GOT3 (cell line): ENCODE data around the gene PDLIM4.

ENCODE experiments used
- DNase-seq: peaks from one replicate; lab custom pipeline; 2025; ENCODE audit warnings: mixed read lengths; lab: John Stamatoyannopoulos, UW

Gene PDLIM4

DNA sequence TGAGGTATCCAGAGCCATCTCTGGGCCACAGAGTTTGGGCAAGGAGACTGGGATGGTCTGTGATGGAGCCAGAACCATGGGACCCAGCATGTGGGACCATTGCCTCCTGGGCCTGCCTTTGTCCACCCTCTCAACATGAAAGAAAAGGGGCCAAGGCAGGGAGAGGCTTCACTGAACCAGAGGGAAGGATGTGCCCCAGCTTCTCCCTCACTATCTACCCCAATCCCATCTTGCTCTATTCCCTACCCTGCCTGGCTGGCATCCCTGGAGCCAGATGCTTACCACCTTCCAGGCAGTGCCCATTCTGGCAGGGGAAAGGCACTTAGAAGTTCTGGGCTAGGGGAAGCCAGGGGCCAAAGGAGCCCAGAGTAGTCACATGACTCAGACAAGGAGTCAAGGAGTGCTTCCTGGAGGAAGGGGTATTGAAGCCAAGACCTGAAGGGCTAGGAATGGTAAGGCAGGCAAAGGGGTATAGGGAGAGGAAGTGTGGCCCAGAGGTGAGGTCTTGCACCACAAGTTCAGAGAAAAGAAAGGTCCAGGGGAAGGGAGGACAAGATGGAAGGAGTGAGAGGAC is 9.8 kb downstream of the PDLIM4 start:
- DNase-seq = no peak

DNA sequence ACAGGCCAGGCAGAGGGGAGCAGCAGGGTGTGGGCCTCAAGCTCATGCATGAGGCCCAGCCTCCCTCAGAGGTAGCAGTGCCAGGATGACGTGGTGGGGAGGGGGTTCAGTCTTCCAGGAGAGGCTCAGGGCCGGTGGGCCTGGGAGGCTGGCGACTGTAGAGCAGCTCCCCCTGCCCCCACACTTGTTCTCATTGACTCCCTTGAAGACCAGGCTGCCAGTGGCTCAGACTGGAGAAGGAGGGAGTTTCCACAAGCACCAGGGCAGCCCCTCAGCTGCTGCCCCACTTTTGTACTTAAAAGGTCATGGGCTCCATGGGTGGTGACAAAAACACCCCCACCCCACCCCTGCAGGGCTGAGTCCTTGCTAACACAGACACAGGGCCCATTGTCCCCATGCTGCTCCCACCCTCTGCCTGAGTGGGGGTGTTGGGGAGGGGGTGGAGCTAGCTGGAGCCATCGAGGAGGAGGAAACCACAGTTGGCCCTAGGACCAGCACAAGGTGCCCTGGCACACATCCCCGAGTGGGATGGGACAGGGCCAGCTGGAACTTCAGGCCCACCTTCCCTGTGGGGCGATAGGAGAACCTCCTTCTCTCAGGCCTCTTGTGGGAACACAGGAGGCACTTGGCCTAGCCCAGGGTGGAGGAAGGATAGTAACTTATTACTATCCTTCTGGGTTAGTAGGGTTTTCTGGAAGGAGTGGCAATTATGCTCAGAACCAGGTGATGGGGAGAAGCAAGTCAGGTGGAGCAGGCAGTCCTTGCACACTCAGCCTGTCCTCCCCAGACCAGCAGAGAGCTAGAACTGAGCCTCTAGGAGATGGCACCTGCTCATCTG is 10.7 kb downstream of the PDLIM4 start:
- DNase-seq = no peak

DNA sequence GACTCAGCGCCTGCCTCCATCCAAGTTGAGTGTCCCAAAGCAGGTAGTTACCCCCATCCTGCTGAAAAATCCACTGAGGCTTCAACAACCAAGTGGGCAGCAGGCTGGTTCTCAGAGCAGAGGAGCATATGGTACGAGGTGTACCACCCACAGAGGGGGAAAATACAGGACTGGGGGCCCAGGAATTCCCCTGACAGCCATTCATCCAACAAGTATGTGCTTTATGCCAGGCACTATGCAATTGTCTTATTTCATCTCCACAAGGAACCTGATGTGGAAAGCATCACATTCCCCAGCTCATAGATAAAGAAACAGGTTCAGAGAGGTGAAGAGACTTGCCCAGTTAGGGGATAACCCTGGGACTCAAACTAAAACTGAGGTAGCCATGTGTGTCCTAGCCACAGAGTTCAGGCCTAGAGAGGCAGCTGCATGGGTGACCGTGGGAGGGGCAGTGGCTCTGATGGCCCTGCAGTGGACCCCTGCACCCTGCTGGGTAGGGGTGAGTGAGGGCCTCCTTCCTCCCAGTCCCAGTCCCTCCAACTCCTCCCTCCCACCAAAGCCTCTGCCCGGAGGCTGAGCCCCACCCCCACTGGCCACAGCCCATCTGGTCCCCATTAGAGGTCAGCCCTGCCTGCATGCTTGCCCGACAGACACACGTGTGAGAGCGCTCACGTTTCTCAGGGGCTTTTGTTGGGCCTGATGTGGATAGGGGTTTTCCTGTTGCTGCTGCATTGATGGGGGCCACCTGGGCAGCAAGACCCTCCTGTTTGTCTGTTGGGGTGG is 11.5 kb downstream of the PDLIM4 start:
- no peak for DNase-seq

- DNase-seq = no peak
These were observed 12.3 kb downstream of the PDLIM4 start for GRCh38 chr5:132269635-132270334.

- no peak for DNase-seq
These were observed 12.8 kb downstream of the PDLIM4 start for GRCh38 chr5:132270335-132270665.

- DNase-seq = no peak
These were observed 13.2 kb downstream of the PDLIM4 start for GRCh38 chr5:132270706-132271105.

- no peak for DNase-seq
These were observed 14.1 kb downstream of the PDLIM4 start for GRCh38 chr5:132271251-132272246.

GRCh38 chr5:132272311-132273210 is 15.1 kb downstream of the PDLIM4 start:
- DNase-seq = no peak

DNA sequence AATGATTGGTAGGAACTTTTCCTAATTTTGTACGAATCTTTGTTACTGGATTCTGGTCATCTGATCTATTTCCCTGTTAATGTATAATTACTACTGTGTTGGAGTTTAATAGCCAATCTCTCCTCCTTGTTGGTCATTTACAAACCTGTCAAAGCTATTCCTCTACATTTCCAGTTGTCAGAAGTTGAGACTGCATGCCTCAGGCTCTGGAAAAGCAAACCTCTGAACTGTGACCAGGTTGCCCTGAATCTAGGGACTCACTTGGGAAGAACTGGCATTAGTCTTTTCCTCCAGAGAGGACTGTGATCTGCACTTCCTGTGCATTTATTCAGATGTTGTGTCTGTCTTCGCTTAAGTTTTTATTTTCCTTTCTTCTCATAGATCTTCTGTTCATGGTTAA is 16.1 kb downstream of the PDLIM4 start:
- no peak for DNase-seq

GRCh38 chr5:132274050-132274792 is 16.7 kb downstream of the PDLIM4 start:
- no peak for DNase-seq

- no peak for DNase-seq
These were observed 18.1 kb downstream of the PDLIM4 start for GRCh38 chr5:132275367-132276220.

DNA sequence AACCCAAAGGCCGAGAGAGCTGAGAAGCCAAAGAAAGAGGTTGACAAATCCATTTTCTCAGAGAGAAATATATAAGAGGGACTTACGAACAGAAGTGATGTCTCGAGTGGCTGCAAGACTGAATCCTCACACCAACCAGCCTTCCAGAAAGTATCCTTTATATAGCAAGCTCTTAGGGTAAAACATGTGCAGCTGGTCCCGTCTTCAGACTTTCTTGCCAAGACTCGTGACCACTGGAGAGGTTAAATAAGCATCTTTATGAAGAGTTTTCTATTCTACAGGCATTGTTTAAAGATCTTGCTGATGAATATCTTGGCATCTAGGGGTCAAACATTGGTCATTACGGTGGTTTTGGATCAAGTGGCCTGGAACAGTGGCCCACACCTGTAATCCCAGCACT is 19.8 kb downstream of the PDLIM4 start:
- DNase-seq = no peak

GRCh38 chr5:132277971-132278853 is 20.7 kb downstream of the PDLIM4 start:
- DNase-seq = no peak

DNA sequence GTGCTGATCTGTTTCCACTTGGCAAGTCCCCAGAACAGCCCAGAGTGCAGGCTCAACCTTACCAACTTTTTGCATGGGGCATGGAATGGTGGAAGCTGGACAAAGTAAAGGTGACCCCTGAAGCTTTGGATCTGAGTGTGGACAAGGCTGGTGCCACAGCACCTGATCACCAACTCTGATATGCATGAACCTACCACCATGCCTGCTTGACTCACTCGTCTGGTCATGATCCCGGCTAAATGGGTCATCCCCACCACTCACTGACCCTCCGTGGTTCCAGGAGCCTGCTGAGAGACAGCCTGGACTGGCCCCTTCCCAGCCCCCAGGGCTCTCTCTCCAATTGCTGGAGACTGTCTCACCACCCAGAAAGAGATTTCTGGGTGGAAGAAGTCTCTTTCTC is 22.3 kb downstream of the PDLIM4 start:
- DNase-seq = no peak

GRCh38 chr5:132280371-132281240 is 23.1 kb downstream of the PDLIM4 start:
- no peak for DNase-seq

DNA sequence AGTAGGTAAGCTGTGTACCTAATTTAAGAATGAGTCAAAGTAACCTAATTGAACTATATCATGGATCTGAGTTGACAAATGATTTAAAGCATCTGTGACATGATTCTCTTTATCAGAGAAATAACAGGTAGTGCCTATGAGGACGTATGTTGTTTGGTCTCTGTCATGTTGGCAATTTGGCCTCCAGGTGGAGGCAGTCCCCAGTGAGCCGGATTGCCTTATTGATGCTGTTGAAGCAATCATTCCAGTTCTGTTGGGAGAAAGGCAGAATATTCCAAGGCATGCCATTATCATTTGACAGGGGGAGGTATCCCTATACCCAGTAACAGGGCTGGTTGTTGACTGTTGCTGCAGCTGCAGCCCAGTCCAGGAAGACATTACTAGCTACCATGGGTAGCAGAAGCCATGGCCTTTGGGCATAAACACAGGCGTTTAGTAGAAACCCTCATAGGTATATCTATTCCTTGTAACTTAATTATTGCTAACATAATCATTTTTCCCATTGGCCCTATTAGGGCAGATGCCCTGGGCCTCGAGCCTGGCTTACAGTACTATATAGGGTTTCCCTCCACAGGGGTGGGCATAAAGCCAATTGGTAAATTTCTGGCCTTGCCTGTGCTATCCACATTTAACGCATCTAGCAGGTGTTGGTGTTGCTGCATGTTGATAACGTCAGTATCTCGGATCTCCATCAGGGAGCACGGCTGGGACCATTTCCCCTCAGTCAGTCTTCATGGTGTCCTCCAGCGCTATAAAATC is 24.5 kb downstream of the PDLIM4 start:
- DNase-seq = no peak
